GM18951 (cell line): ENCODE measurements around the gene NIN.

Experiments used
- POLR2A ChIP-seq: IDR thresholded peaks from 4 replicates; pipeline ENCODE4 v1.6.1; 2011; ENCODE audit warnings: mild to moderate bottlenecking; ENCODE audit not compliant: insufficient read length, insufficient read depth; ENCODE audit errors: extremely low read depth
- in situ Hi-C: fragments of 300-500 bp; cut with MboI; formaldehyde crosslinking; loops from one replicate; pipeline ENCODE4 v1.12.0; 2022; ENCODE audit warnings: low sequenced_read_pairs, mixed read lengths, inconsistent platforms; ENCODE audit not compliant: unreplicated experiment

The NIN gene

GRCh38 chr14:50770586-50770985, 60.4 kb downstream of the NIN start:
- in situ Hi-C loops: no loop called here
- no peak for TF ChIP-seq POLR2A

GRCh38 chr14:50769863-50770500, 61.0 kb downstream of the NIN start:
- in situ Hi-C loops: no loop called here
- no peak for TF ChIP-seq POLR2A

DNA sequence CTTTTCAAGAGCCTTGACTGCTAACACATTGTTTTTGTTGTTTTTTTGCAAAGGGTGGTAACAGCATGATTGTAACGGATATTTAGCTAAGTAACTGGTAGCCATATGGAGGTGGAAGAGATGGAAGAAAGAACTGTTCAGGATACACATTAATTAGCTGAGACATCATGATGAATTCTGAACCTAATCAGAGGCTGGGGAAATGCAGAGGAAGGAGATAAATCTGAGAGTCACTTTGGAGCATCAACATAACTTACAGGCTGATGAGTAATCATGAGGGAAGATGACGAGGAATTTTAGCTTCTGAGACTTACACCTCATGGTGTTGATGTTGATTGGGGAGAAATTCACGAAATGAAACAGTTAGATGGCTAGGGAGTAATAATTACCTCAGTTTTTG, 62.3 kb downstream of the NIN start:
- TF ChIP-seq POLR2A: no peak
- in situ Hi-C loops: no loop called here

DNA sequence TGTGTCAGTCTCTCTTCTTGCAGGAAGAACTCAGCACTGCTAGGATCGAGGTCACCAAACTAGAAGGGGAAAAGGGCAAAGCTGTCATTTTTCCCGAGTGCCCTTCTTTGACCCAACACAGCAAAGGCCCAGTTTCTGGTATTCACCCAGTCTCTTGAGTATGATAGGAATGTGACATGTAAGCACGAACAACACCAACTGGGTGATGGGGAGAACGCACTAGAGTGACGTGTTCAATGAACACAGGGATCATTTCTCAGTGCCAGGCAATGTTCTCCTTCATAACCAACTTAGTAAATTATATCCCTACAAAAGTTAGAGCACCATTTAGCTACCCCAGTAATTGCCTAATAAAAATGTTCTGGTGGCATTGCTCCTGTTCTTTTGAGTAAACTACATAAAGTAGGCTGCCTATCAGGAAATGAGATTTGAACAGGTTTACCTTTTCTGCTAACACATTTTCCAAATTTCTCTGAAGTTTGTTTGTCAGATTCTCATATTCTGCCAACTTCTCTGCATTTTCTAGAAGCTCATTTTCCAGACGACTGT, 64.5 kb downstream of the NIN start:
- in situ Hi-C loops: no loop called here
- no peak for TF ChIP-seq POLR2A

DNA sequence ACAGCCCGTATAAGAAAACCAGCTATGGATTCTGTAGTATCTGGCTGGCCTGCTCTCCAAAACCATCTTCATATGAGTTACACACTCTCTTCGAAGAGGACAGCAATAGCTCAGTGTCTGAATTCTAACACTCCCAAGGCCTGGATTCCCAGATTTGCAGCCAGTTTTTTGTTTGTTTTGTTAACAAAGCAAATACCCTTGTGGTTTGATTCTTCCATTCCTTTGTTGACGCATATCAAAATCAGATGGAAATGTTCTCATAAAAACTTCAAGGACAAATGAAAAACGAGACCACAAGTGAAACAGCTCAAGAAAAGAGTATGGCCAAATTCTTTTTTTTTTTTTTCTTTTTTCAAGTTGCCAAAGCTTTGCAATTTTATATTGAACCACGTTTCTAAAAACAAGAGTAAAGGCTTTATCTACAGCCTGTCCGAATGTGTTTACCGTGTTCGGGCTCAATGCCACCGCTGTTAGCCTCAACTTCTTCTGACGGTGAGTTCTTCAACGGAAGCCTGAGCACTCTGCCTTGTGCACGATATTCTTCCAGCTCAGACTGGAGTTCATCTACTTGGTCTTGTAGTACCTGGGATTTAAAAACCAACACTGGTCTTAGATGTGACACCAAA, 67.5 kb downstream of the NIN start:
- no peak for TF ChIP-seq POLR2A
- in situ Hi-C loops: no loop called here

GRCh38 chr14:50762931-50763300, 68.0 kb downstream of the NIN start:
- no peak for TF ChIP-seq POLR2A

GRCh38 chr14:50762001-50762930, 68.7 kb downstream of the NIN start:
- in situ Hi-C loops: no loop called here
- no peak for TF ChIP-seq POLR2A

More at GRCh38 chr14:50762931-50763300, 68.0 kb downstream of the NIN start:
- in situ Hi-C loops: no loop called here

- in situ Hi-C loops: no loop called here
- TF ChIP-seq POLR2A: no peak
Measured at GRCh38 chr14:50759800-50760543, 71.0 kb downstream of the NIN start.

DNA sequence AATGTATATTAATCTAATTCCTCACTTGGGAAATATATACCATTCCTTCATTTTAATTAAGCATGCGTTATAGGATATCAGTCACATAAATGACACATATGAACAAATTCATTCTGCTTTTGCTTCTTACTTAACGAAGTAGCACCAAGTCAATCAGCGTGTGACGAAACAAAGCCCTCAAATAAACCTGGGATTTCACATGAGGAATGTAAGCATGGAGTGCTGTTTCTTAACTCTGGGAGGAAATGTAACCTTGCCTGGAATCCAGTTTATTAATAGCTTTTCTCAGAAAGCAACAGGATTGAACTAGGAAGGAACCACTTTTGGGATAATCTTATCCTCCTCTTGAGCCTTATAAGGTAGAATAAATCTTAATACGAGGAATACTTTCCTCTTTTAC, 72.0 kb downstream of the NIN start:
- TF ChIP-seq POLR2A: no peak
- in situ Hi-C loops: no loop called here

- in situ Hi-C loops: no loop called here
- TF ChIP-seq POLR2A: no peak
Measured at GRCh38 chr14:50758305-50758704, 72.7 kb downstream of the NIN start.

DNA sequence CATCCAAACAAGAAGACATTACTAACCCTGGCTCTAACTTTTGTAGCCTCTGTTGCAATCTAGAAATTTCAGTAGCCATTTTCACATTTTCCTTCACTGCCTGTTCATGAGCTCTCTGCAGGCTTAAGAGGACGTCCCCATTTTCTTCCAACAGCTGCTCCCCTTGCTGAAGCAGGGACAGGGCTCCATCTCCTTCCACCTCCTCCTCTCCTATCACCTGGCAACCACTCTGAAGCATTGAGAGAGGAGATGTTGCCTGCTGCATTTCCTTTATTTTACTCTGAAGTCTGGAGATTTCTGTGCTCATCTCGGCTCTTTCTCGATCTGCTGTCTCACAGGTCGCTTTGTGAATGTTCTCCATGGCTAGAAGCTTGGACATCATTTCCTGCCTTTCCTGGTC, 73.3 kb downstream of the NIN start:
- no peak for TF ChIP-seq POLR2A
- in situ Hi-C loops: no loop called here

- in situ Hi-C loops: no loop called here
- TF ChIP-seq POLR2A: no peak
Measured at GRCh38 chr14:50756300-50756699, 74.7 kb downstream of the NIN start.

GRCh38 chr14:50750323-50750722, 80.6 kb downstream of the NIN start:
- TF ChIP-seq POLR2A: no peak
- in situ Hi-C loops: no loop called here
